Endothelial cell of umbilical vein (primary cell): ENCODE measurements around the gene STIM1.

Experiments used
- EZH2 ChIP-seq: IDR thresholded peaks from 2 replicates; pipeline ENCODE4 v1.6.1; 2012; ENCODE audit warnings: borderline replicate concordance, low read depth, mild to moderate bottlenecking, moderate library complexity, low read length, inconsistent platforms; ENCODE audit not compliant: severe bottlenecking
- FOS ChIP-seq: IDR thresholded peaks from 2 replicates; pipeline ENCODE4 v1.6.1; 2011; ENCODE audit warnings: mild to moderate bottlenecking, low read length, moderate library complexity, borderline replicate concordance; ENCODE audit not compliant: insufficient read depth
- GATA2 ChIP-seq: IDR thresholded peaks from 2 replicates; pipeline ENCODE4 v1.7.0; 2011; ENCODE audit warnings: low read depth, mild to moderate bottlenecking, moderate library complexity, mixed read lengths, low read length; ENCODE audit not compliant: insufficient read length, insufficient read depth
- JUN ChIP-seq: IDR thresholded peaks from 2 replicates; pipeline ENCODE4 v1.6.1; 2011; ENCODE audit warnings: borderline replicate concordance, low read depth; ENCODE audit not compliant: insufficient read length, insufficient read depth
- MYC ChIP-seq: IDR thresholded peaks from one replicate; pipeline ENCODE4 v1.6.1; 2011; ENCODE audit warnings: mild to moderate bottlenecking, low read depth, low read length
- POLR2A ChIP-seq: IDR thresholded peaks from 2 replicates; pipeline ENCODE4 v1.6.1; 2012; ENCODE audit warnings: low read depth, mild to moderate bottlenecking, control low read depth, low read length
- POLR2AphosphoS5 ChIP-seq: IDR thresholded peaks from 2 replicates; pipeline ENCODE4 v1.6.1; 2012; ENCODE audit warnings: low read depth, mild to moderate bottlenecking, control low read depth, low read length, moderate library complexity; ENCODE audit not compliant: insufficient read depth
- TF ChIP-seq, protein P1 (sequence below), 2 donors: IDR thresholded peaks; 1 replicate in 1 of 2; 2 replicates in 1 of 2; pipeline ENCODE4 v1.5.1; 2011; ENCODE audit warnings: low read length in 2 of 2, mild to moderate bottlenecking in 2 of 2, moderate library complexity in 2 of 2, control low read depth in 1 of 2, inconsistent platforms in 1 of 2, low read depth in 1 of 2; ENCODE audit not compliant: insufficient read depth in 1 of 2; ENCODE audit errors: extremely low read depth in 1 of 2
- TF ChIP-seq, protein P2 (sequence below): IDR thresholded peaks from 2 replicates; pipeline ENCODE4 v1.6.1; 2011; ENCODE audit not compliant: insufficient read depth, insufficient read length

GRCh38 chr11:3807909-3808860 is 47.3 kb upstream of the STIM1 start, which contains the start of gene PGAP2:
- TF ChIP-seq, protein P1, sequence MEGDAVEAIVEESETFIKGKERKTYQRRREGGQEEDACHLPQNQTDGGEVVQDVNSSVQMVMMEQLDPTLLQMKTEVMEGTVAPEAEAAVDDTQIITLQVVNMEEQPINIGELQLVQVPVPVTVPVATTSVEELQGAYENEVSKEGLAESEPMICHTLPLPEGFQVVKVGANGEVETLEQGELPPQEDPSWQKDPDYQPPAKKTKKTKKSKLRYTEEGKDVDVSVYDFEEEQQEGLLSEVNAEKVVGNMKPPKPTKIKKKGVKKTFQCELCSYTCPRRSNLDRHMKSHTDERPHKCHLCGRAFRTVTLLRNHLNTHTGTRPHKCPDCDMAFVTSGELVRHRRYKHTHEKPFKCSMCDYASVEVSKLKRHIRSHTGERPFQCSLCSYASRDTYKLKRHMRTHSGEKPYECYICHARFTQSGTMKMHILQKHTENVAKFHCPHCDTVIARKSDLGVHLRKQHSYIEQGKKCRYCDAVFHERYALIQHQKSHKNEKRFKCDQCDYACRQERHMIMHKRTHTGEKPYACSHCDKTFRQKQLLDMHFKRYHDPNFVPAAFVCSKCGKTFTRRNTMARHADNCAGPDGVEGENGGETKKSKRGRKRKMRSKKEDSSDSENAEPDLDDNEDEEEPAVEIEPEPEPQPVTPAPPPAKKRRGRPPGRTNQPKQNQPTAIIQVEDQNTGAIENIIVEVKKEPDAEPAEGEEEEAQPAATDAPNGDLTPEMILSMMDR (IDR thresholded peaks at IDR 0.05; ENCODE audit: extremely low read depth in 1 of 2, insufficient read depth in 1 of 2, low read depth in 1 of 2, low read length in 2 of 2) = peak; percentile 53 to 83
- TF ChIP-seq POLR2A (no peak), EZH2 (no peak), POLR2AphosphoS5 (no peak), JUN (no peak), MYC (no peak), FOS (no peak), GATA2 (no peak)
- TF ChIP-seq, protein P2, sequence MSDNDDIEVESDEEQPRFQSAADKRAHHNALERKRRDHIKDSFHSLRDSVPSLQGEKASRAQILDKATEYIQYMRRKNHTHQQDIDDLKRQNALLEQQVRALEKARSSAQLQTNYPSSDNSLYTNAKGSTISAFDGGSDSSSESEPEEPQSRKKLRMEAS = no peak
